Cardiac muscle cell (in vitro differentiated cells and primary cell): ENCODE data around the gene MAEA. TPM values are rescaled to one million over a fixed set of nuclear protein-coding genes. Genes with fewer than 3 reads are reported as not detected.

Experiments
- DNase-seq, 2 donors: peaks; one replicate each; pipeline versions ENCODE4 v3.0.0 to v3.0.0-alpha.2; 2010 to 2017; ENCODE audit warnings: low read depth in 1 of 2, low spot score in 1 of 2
- H3K27ac ChIP-seq: fragments of 200-600 bp; sonication (generic); 2 replicates; pipeline ENCODE4 v1.5.1; 2016
- H3K27me3 ChIP-seq: fragments of 200-600 bp; sonication (generic); 2 replicates; pipeline ENCODE4 v1.6.0; 2016; ENCODE audit warnings: control low read depth
- H3K36me3 ChIP-seq: fragments of 200-600 bp; sonication (generic); 2 replicates; pipeline ENCODE4 v1.5.1; 2016; ENCODE audit warnings: control low read depth
- H3K4me1 ChIP-seq: fragments of 200-600 bp; sonication (generic); 2 replicates; pipeline ENCODE4 v1.8.1; 2017; ENCODE audit warnings: low read depth, mild to moderate bottlenecking, mixed run types
- H3K4me3 ChIP-seq: fragments of 200-600 bp; sonication (generic); 2 replicates; pipeline ENCODE4 v1.5.1; 2016; ENCODE audit warnings: mild to moderate bottlenecking
- H3K9me3 ChIP-seq: fragments of 200-600 bp; sonication (generic); 2 replicates; pipeline ENCODE4 v1.5.1; 2017; ENCODE audit warnings: low read depth, mild to moderate bottlenecking, control low read depth
- polyA plus RNA-seq: library from polyadenylated mRNA; unstranded; fragments of >200 nt; fragmentation: Nextera tagmentation; extraction: Ambion mirVana; gene quantifications from 2 replicates; pipeline ENCODE4 v1.2.1, GENCODE V29; 2016
- total RNA-seq: library from RNA; depleted of rRNA; stranded (reverse); fragments of >200 nt; gene quantifications from 2 replicates; pipeline ENCODE4 v1.2.3, GENCODE V29; 2016
- TF ChIP-seq, protein P1 (sequence below): IDR thresholded peaks from 2 replicates; pipeline ENCODE4 v1.5.1; 2012; ENCODE audit warnings: low read depth, mild to moderate bottlenecking, low read length

The MAEA gene
- total and polyA plus RNA-seq, 2 experiments from 2014 or later = 76.8 to 85.0 TPM

DNA sequence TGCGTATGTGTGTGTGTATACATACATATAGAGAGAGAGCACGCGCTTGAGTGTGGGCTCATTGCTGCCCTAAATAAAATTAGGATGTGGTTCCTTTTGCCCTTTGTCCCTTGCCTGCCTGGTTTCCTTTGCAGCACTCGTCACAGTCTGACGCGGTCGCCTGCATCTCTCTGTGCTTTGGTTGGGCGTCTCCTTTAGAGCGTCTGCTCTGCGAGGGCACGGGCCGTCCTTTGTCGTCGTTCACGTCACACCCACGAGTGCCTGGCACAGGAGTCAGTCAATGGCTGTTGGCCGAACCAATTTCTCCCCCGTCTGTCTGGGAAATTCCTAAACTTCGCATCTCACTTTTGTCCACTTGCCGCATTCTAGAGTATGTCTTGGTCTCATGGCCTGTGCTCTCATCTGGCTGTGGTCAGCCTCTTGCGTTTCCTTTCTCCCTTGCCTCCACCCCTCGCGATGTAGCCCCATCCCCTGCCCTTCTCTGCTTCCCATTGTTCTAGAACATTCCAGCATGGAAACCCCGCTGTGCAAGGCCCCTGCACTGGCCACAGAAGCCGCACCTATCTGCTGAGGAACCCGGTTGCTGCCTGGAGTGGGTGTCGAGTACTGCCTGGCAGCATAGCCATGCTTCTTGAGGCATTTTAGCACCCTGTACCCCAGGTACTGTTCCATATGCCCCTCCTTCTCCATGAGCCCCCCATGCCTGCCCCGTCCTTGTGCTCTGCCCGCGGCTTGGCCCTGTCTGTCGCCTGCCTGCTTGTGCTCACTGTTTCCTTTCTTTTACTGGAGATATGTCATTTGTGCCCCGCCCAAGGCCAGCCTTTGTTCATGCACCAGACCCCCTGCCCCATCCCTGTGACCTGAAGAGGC lies 8.0 kb downstream of the MAEA start:
- Histone ChIP-seq H3K4me3 (no peak overlapping the region), H3K27ac (no peak overlapping the region), H3K9me3 (no peaks in the 10 kb centered on the region), H3K36me3 (no peaks in the 10 kb centered on the region), H3K27me3 (no peaks in the 10 kb centered on the region), H3K4me1 (no peaks in the 10 kb centered on the region)
- TF ChIP-seq, protein P1, sequence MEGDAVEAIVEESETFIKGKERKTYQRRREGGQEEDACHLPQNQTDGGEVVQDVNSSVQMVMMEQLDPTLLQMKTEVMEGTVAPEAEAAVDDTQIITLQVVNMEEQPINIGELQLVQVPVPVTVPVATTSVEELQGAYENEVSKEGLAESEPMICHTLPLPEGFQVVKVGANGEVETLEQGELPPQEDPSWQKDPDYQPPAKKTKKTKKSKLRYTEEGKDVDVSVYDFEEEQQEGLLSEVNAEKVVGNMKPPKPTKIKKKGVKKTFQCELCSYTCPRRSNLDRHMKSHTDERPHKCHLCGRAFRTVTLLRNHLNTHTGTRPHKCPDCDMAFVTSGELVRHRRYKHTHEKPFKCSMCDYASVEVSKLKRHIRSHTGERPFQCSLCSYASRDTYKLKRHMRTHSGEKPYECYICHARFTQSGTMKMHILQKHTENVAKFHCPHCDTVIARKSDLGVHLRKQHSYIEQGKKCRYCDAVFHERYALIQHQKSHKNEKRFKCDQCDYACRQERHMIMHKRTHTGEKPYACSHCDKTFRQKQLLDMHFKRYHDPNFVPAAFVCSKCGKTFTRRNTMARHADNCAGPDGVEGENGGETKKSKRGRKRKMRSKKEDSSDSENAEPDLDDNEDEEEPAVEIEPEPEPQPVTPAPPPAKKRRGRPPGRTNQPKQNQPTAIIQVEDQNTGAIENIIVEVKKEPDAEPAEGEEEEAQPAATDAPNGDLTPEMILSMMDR = no peak
- no peak for DNase-seq

DNA sequence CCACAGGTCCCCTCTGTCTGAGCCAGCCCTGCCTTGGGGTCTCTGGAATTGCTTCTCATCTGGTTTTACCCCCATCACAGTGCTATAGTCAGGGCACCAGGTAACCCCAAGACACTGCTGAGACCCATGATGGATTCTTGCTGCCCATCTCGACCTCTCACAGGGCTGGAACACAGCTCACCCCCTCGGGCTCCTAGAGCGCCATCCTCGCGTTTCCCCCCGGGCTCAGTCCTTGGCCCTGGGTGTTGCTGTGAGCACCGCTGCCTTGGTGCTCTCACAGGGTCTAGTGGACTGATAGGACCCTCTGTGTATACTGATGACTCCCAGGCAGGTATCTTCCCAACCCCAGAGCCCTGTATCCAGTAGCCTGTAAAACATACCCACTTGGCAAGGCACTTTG lies 8.8 kb downstream of the MAEA start:
- H3K27ac ChIP-seq = no peak overlapping the region
- TF ChIP-seq, protein P1 = no peak
- H3K9me3 ChIP-seq = no peaks in the 10 kb centered on the region
- H3K4me1 ChIP-seq = no peaks in the 10 kb centered on the region
- H3K4me3 ChIP-seq = no peak overlapping the region
- no peaks in the 10 kb centered on the region for H3K27me3 ChIP-seq
- DNase-seq = no peak
- no peaks in the 10 kb centered on the region for H3K36me3 ChIP-seq

- Histone ChIP-seq H3K9me3 (no peaks in the 10 kb centered on the region), H3K27me3 (no peaks in the 10 kb centered on the region), H3K27ac (no peak overlapping the region), H3K4me1 (no peaks in the 10 kb centered on the region), H3K36me3 (no peaks in the 10 kb centered on the region), H3K4me3 (no peak overlapping the region)
- DNase-seq = no peak
- TF ChIP-seq, protein P1 = no peak
Observed at GRCh38 chr4:1299301-1299860, 9.7 kb downstream of the MAEA start.

GRCh38 chr4:1300466-1301455 lies 11.1 kb downstream of the MAEA start:
- peak in 1 of 2 donors; percentile 77 for DNase-seq
- no peaks in the 10 kb centered on the region for H3K36me3 ChIP-seq
- no peaks in the 10 kb centered on the region for H3K4me1 ChIP-seq
- TF ChIP-seq, protein P1 = no peak
- H3K27me3 ChIP-seq = no peaks in the 10 kb centered on the region
- H3K9me3 ChIP-seq = no peaks in the 10 kb centered on the region
- no peak overlapping the region for H3K4me3 ChIP-seq
- no peak overlapping the region for H3K27ac ChIP-seq

- Histone ChIP-seq H3K9me3 (no peaks in the 10 kb centered on the region), H3K27ac (no peak overlapping the region), H3K36me3 (no peaks in the 10 kb centered on the region), H3K4me3 (no peak overlapping the region), H3K27me3 (no peaks in the 10 kb centered on the region), H3K4me1 (no peaks in the 10 kb centered on the region)
- DNase-seq = no peak
- TF ChIP-seq, protein P1 = no peak
Observed at GRCh38 chr4:1302159-1302558, 12.5 kb downstream of the MAEA start.
